Stimulated activated memory B cell treated with anti-CD40 and anti-IgM and Interleukin-4, amounts not matched to agents 10 μg/mL and 1 μg/mL and 100 μg/mL, for 72 hours (primary cell): Measurements from ENCODE around the gene COL6A2.
A peak's percentile ranks its signal among the peaks of the same experiment; 100 is the strongest.

Experiments used
- ATAC-seq: fragments of 150-1000 bp; cut with Tn5 transposase; 2 replicates; pipeline ENCODE4 v1.10.0; 2021
- H3K27ac Mint-ChIP-seq: one replicate; pipeline ENCODE4 v1.8.0; 2022; ENCODE audit warnings: mild to moderate bottlenecking, mixed read lengths
- H3K27me3 Mint-ChIP-seq: one replicate; pipeline ENCODE4 v1.8.0; 2022; ENCODE audit warnings: mixed read lengths
- H3K36me3 Mint-ChIP-seq: one replicate; pipeline ENCODE4 v1.8.0; 2022; ENCODE audit warnings: mixed read lengths
- H3K4me1 Mint-ChIP-seq: one replicate; pipeline ENCODE4 v1.8.0; 2022; ENCODE audit warnings: mixed read lengths
- H3K4me3 Mint-ChIP-seq: one replicate; pipeline ENCODE4 v1.8.0; 2022; ENCODE audit warnings: mild to moderate bottlenecking, moderate library complexity, mixed read lengths
- H3K9me3 Mint-ChIP-seq: one replicate; pipeline ENCODE4 v1.8.0; 2022; ENCODE audit warnings: mixed read lengths

COL6A2 gene

DNA sequence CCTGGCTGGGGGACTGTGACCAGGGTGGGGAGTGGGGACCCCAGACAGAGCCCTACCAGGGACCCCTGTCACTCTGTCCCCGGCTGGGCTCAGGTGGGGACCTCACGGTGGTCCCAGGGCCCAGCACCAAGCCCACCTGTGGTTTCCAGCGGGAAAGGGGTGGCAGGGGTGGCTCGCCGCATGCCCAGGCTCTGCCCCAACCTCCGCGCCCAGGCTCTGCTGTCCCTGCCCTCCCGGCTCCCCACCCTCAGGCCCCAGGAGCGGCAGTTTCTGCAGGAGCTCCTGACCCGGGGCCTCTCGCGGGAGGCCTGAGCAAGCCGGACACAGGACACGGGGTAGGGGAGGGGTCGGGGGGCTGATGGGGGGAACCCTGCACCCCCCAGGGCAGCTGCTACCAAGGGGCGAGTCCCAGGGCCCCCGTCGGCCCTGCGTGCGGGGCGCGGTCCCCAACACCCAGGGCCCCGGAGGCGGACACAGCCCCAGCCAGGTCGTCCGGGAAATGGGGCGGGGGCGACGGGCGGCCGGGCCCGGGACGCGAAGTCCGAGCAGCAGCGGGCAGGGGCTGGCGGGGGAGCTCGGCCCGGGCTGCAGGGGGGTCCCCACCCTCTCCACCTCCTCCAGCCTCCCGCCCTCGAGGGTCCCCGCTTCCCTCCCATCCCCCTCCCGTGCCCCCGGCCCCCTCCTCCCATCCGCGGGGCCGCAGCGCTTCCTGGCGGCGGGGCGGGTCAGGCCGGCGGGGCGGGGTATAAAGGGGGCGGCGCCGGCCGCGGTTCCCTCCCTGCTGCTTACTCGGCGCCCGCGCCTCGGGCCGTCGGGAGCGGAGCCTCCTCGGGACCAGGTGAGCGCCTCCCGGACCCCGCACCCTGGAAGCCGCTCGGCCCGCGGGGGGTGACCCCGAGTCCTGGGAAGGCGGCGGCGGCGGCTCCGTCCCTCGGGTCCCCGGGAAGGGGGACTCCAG is at the start of gene COL6A2:
Gene COL6A2 (plus strand): TSS at position 777 of the 958 bp plus-strand sequence.
- ATAC-seq, result peak; percentile 50
- H3K4me3 Mint-ChIP-seq, result no peak within 1 kb of the TSS
- no peaks in the 10 kb centered on the region for H3K4me1 Mint-ChIP-seq
- peaks cover 6% of the 10 kb centered on the region for H3K9me3 Mint-ChIP-seq
- no peak within 1 kb of the TSS for H3K27ac Mint-ChIP-seq
- H3K27me3 Mint-ChIP-seq, result peaks cover 58% of the 10 kb centered on the region
- H3K36me3 Mint-ChIP-seq, result no peaks in the 10 kb centered on the region

DNA sequence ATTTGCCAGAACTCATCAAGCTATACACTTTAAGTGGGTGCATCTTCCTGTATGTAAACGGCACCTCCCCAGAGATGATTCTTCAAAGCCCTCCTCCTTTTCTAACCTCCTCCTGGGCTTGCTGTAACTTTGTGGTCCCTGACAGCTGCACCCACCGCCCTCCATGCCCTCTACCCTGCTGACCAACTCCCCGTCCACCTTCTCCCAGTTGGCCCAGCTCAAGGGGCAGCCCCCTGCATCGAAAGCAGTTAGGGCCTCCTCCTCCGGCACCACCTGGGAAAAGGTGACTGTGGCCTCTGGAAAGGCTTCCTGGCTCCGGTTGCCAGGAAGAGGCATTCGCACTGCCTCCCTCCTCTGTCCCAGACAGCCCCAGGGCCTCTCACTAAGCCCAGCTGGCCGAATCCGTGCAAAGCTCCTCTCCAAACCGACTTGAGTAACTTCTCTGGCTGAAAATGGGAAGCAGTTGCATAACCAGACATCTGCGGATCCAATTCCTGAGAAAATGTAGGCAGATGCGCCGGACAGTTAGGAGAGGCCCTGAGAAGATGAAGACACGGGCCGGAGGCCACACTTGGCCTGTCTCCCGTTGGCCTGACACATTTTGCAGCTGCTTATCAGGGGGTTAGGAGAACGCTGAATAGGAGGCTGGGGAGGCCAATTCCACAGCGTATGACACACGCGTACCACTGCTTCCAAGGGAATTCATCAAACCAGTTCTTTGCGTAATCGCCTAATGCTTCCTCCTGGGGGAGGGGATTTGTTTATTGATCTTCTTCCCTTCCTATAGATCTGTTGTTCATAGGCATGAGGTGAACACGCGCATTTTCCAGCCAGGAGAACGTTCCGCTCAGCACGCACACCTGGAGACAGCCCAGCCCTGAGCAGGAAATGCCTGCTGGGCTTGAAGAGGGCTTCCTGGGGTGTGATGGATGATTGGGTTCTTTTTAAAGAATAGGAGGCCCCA is 48.7 kb upstream of the COL6A2 start:
- Mint-ChIP-seq H3K36me3 (no peaks in the 10 kb centered on the region), H3K27me3 (no peaks in the 10 kb centered on the region), H3K9me3 (no peaks in the 10 kb centered on the region), H3K4me3 (no peak overlapping the region), H3K27ac (no peak overlapping the region), H3K4me1 (no peaks in the 10 kb centered on the region)
- ATAC-seq, result no peak

DNA sequence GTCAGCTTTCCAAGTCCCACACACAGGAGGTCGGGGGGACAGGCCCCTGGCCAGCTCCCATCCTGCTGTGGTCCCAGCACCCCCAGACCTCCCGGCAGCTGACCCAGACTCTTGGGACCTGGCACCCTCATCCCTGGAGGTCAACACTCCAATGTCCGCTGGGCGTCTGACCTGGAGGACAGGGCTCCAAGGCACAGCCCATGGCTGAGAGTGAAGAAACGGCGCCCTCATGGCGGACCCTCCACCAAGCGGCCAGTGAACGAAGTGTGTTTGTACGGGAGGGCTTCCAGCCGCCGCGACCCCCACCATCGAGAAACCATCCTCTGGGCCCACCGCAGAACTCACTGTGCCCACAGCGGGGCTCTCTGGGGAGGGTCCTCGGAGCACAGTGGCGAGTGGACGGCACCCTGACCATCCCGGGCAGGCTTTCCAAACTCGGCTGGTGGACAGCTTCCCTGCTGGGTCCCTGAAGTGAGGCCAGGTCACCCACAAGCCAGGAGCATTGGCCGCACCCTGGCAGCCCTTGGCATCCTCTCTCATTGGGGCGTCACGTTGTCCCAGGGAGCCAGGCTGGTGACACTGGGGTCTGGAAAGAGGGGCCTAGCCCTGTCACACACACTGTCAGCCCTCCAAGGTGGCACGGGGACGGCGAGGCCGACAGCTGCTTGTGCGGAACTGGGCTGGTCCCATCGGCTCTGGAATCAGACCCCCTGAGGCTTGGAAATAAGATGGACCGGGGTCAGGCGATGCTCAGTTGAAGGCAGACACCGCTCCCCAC is 47.8 kb upstream of the COL6A2 start:
- H3K4me1 Mint-ChIP-seq, result no peaks in the 10 kb centered on the region
- ATAC-seq, result no peak
- H3K4me3 Mint-ChIP-seq, result no peak overlapping the region
- H3K36me3 Mint-ChIP-seq, result no peaks in the 10 kb centered on the region
- no peaks in the 10 kb centered on the region for H3K9me3 Mint-ChIP-seq
- H3K27ac Mint-ChIP-seq, result no peak overlapping the region
- H3K27me3 Mint-ChIP-seq, result no peaks in the 10 kb centered on the region

DNA sequence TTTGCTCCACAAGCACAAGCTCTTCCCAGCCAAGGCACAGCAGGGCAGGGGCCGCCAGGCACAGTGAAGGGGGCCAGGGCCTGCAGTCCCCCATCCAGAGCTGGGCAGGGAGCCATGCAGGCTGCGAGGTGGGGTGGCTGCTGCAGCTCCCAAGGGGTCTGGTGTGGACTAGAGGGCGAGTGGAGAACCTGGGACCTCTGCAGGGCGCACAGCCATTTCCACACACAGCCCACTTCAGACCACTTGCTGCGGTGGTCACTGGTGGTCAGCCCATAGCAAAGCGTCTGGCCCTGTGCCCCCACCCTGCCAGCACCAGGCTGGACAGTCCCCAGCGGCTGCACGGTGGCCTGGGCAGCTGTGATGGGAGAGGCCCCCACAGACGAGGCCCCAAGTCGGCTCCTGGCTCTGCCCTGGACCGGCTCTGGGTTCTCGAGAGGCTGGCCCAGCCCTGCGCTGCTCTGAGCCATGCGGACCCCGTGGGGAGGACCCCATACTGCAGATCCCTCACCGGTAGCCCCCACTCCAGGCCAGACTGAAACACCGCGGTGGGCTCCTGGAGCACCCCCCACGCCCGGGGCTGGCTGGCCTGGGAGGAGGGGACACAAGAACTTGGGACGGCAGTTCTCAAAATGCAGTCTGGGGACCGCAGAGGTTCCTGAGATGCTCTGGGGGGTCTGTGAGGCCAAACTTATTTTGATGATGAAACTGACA is 47.1 kb upstream of the COL6A2 start:
- Mint-ChIP-seq H3K36me3 (no peaks in the 10 kb centered on the region), H3K9me3 (no peaks in the 10 kb centered on the region), H3K27me3 (no peaks in the 10 kb centered on the region), H3K27ac (no peak overlapping the region), H3K4me3 (no peak overlapping the region), H3K4me1 (no peaks in the 10 kb centered on the region)
- ATAC-seq, result no peak

DNA sequence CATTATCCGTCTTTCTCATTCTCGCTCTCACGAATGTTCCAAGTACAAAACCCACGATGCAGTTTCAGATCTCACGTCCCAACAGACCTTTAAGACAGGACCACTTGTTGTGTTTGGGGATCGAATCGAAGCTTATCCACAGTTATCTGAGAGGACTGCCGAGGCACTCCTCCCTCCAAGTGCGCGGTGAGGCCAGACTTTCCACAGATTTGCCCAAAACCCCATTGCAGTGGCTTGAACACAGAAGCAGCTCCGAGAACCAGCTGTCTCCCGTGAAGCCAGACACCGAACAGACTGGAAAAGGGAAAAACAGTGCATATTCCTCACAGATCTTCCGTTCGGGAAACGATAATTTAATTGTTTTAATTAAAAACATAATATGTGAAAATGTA is 46.5 kb upstream of the COL6A2 start:
- H3K27ac Mint-ChIP-seq, result no peak overlapping the region
- H3K9me3 Mint-ChIP-seq, result no peaks in the 10 kb centered on the region
- no peak for ATAC-seq
- H3K4me1 Mint-ChIP-seq, result no peaks in the 10 kb centered on the region
- H3K27me3 Mint-ChIP-seq, result no peaks in the 10 kb centered on the region
- H3K36me3 Mint-ChIP-seq, result no peaks in the 10 kb centered on the region
- H3K4me3 Mint-ChIP-seq, result no peak overlapping the region

DNA sequence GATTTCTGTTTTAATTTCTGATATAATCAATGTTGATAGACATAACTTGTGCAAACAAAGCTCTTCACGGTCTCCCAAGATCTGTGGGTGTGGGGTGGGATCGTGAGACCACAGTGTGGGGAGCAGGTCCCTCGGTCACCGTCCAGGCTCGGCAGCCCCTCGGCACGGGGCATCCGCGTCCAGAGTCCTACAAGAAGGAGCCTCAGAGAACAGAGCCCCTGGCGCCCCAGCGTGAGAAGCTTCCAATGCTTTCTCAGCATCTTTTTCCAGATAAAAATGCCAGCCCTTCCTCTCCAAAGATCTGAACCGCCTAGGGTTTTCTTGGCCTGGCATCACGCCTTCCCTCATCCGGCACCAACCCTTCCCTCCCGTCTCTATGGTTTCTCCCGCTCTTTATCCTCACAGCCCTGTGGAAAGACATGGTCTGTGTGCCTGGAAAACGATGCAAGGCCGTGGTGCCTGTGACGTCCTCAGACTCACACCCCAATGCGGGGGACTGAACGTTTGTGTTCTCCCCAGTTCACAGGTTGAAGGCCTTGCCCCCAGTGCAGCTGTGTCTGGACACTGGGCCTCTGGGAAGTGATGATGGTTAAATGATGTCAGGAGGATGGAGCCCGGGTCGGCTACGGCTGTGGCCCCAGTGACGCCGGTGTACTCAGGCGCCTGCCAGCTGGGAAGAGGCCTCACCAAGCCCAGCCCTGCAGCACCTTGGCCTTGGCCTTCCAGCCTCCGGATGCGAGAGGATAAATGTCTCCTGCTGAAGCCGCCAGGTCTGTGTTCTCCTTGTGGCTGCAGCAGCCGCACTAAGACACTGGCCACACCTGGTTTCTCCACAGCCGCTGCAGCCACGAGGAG is 45.9 kb upstream of the COL6A2 start:
- Mint-ChIP-seq H3K9me3 (no peaks in the 10 kb centered on the region), H3K27ac (no peak overlapping the region), H3K4me3 (no peak overlapping the region), H3K27me3 (peaks cover 2% of the 10 kb centered on the region), H3K36me3 (no peaks in the 10 kb centered on the region), H3K4me1 (peaks cover 1% of the 10 kb centered on the region)
- no peak for ATAC-seq

DNA sequence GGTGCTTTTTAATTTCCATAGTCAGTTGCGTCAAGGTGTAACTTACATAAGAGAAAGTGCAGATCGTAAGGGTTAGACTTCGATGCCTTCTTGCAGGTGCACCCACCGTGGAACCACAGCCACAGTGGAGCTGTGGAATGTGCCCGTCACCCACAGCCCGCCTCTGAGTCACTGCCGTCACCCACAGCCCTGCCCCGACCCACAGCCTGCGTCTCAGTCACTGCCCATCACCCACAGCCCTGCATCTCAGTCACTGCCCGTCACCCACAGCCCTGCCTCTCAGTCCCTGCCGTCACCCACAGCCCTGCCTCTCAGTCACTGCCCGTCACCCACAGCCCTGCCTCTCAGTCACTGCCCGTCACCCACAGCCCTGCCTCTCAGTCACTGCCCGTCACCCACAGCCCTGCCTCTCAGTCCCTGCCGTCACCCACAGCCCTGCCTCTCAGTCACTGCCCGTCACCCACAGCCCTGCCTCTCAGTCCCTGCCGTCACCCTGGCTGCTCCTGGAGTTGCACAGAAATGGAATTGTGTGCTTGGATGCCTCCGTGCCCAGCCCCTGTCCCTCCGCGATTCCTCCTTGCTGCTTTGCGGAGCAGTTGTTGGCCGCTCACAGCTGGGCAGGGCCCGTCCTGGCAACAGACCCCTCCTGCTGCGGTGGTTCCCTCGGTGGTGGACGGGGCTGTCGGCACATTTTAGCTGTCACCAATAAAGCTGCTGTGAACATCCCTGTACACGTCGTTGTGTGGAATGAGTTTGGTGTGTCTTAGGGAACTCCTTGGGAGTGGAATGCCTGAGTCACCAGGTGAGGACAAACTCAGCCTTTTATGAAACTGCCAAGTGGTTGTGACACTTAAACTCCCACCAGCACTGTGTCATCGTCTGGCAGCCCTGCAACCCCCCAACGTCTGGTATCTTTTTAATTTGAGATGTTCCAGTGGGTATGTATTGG is 44.9 kb upstream of the COL6A2 start:
- Mint-ChIP-seq H3K9me3 (no peaks in the 10 kb centered on the region), H3K4me3 (no peak overlapping the region), H3K4me1 (peaks cover 6% of the 10 kb centered on the region), H3K36me3 (no peaks in the 10 kb centered on the region), H3K27ac (no peak overlapping the region), H3K27me3 (peaks cover 11% of the 10 kb centered on the region)
- ATAC-seq, result no peak

DNA sequence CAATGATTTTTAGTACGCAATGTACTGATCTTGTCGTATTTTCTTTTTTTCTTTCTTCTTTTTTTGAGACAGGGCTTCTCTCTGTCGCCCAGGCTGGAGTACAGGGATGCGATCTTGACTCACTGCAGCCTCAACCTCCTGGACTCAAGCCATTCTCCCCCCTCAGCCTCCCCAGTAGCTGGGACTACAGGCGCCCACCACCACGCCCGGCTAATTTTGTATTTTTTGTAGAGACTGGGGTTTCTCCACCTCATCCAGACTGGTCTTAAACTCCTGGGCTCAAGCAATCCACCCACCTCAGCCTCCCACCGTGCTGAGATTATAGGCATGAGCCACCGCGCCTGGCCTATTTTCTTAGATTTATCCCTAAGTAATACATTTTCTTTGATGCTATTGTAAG is 43.9 kb upstream of the COL6A2 start:
- no peak for ATAC-seq
- H3K9me3 Mint-ChIP-seq, result peaks cover 7% of the 10 kb centered on the region
- no peak overlapping the region for H3K4me3 Mint-ChIP-seq

DNA sequence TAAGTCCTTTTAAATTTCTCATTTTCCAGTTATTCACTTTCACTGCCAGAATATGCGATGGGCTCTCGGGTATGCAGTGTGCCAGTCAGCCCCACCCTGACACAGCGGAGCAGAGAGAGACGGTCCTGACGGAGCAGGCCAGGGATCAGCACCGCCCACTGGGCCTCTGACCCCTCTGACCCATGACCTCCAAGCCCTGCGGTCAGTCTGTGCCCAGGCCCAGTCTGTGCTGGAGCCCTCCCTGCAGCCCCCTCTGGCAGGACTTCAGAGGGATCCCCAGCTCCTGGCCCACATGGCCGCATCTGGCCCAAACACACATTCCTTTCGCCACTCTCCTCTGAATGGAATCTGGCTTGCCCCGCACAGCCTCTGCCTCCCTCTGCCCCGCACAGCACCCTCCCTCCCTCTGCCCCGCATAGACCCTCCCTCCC is 43.4 kb upstream of the COL6A2 start:
- H3K27me3 Mint-ChIP-seq, result peaks cover 26% of the 10 kb centered on the region

More for the DNA sequence above, 43.9 kb upstream of the COL6A2 start:
- Mint-ChIP-seq H3K4me1 (peaks cover 6% of the 10 kb centered on the region), H3K27me3 (peaks cover 22% of the 10 kb centered on the region), H3K36me3 (no peaks in the 10 kb centered on the region), H3K27ac (no peak overlapping the region)

DNA sequence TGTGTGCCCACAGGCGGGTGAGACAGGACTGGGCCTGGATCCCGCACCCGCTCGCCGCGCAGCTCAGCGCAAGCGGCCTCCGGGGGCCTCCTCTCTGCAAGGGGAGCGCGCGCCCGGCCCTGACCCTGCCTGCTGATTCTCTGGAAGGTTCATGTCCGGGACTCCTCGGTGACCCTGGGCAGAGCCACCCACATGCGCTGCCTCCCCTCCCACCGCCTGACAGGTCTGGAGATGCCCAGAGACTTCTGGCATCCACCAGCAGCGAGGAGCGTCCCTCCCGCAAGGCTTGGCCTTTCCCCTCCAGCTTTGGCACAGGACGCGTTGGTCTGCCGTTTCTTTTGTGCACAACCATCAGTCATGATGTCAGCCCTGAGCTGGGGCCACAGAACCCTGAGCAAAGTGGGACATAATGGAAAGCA is 42.0 kb upstream of the COL6A2 start:
- Mint-ChIP-seq H3K27me3 (peaks cover 31% of the 10 kb centered on the region), H3K9me3 (peaks cover 11% of the 10 kb centered on the region), H3K27ac (no peak overlapping the region), H3K4me1 (peaks cover 6% of the 10 kb centered on the region), H3K36me3 (no peaks in the 10 kb centered on the region), H3K4me3 (no peak overlapping the region)
- no peak for ATAC-seq

More for the DNA sequence above, 43.4 kb upstream of the COL6A2 start:
- Mint-ChIP-seq H3K27ac (no peak overlapping the region), H3K4me1 (peaks cover 6% of the 10 kb centered on the region), H3K36me3 (no peaks in the 10 kb centered on the region), H3K9me3 (peaks cover 11% of the 10 kb centered on the region), H3K4me3 (no peak overlapping the region)
- no peak for ATAC-seq

DNA sequence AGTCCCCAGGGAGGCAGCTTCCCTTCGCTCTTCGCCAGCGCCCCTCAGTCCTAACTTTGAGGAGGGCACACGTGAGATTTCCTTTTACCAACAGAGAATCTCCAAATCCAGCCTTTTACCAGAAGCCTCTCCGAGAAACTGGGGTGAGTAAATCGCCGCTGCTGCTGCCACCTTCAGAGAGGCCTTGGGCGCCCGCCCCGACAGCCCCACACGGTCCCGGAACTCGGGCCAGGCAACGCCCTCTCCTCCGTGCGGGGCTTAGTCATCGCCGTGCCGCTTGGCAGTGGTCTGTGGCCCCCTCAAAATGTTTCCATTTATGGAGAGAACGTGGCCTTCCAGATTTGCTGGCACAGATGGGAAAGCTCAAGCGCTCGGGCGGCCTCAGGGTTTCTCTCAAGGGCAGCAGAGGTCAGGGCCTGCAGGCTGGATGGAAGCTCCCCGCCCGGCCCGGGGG is 41.4 kb upstream of the COL6A2 start:
- H3K9me3 Mint-ChIP-seq, result peaks cover 11% of the 10 kb centered on the region
- H3K27me3 Mint-ChIP-seq, result peaks cover 37% of the 10 kb centered on the region
- no peak overlapping the region for H3K27ac Mint-ChIP-seq
- peaks cover 6% of the 10 kb centered on the region for H3K4me1 Mint-ChIP-seq
- H3K36me3 Mint-ChIP-seq, result no peaks in the 10 kb centered on the region
- no peak for ATAC-seq
- no peak overlapping the region for H3K4me3 Mint-ChIP-seq

DNA sequence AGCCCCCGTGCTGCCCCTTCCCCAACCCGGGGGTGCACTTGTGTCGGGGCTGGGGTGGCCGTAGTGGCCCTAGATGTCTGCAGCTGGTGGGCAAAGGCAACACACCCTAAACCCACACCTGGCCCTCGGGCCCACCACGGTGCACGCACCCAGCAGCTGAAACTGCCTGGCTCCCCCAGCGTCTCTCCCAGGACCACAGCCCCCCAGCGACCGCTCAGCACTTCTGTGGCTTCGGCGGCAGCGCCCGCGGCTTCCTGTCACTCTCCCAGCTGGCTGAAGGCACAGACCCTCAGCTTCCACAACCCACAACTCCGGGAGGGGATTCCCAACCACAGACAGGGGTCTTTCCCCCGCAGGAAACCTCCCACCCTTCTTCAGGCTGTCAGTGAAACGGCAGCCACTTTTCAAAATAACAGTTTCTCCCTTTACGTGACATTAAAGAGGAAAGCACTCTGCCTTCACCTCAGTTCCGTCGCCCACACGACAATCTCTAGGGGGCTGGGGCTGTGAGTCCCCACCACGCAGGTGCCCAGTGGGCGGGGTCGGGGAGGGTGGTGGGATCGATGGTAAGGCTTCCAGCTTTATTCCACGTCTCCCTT is 40.7 kb upstream of the COL6A2 start:
- peaks cover 44% of the 10 kb centered on the region for H3K27me3 Mint-ChIP-seq
- peaks cover 6% of the 10 kb centered on the region for H3K4me1 Mint-ChIP-seq
- H3K9me3 Mint-ChIP-seq, result peaks cover 18% of the 10 kb centered on the region
- H3K36me3 Mint-ChIP-seq, result no peaks in the 10 kb centered on the region
- peak overlapping the region; percentile 74 for H3K27ac Mint-ChIP-seq
- ATAC-seq, result peak; percentile 44
- peak overlapping the region; percentile 34 for H3K4me3 Mint-ChIP-seq
